ENCODE results near the gene GMEB2. TPM values are rescaled to one million over a fixed set of nuclear protein-coding genes. Genes with fewer than 3 reads are reported as not detected.
"Not testable (repeated sequence)": the region's sequence is repeated elsewhere in the genome, so short reads cannot be mapped to it uniquely, and the experiment has no call there.

The GMEB2 gene
- total RNA-seq, 1 donor from 2014 or later: 13.2 TPM

GRCh38 chr20:63610581-63611435, 16.1 kb downstream of the GMEB2 start:
- Histone ChIP-seq H3K27me3 (ENCODE audit: control insufficient read depth, insufficient read depth, low read length) (no peaks in the 10 kb centered on the region), H3K36me3 (ENCODE audit: control insufficient read depth, insufficient read depth, low read length) (peaks cover 4% of the 10 kb centered on the region), H3K4me3 (ENCODE audit: low read depth, low read length) (no peak overlapping the region)
- no peak for TF ChIP-seq CTCF (IDR thresholded peaks at IDR 0.05; ENCODE audit: insufficient read depth, low read length, severe bottlenecking)
- no peak for FAIRE-seq
- DNase-seq (ENCODE audit: low read depth): no peak

GRCh38 chr20:63606686-63607085, 20.2 kb downstream of the GMEB2 start:
- H3K36me3 ChIP-seq (ENCODE audit: control insufficient read depth, insufficient read depth, low read length): peaks cover 6% of the 10 kb centered on the region
- FAIRE-seq (no peak), DNase-seq (ENCODE audit: low read depth) (no peak)
- no peak for TF ChIP-seq CTCF (IDR thresholded peaks at IDR 0.05; ENCODE audit: insufficient read depth, low read length, severe bottlenecking)
- H3K27me3 ChIP-seq (ENCODE audit: control insufficient read depth, insufficient read depth, low read length): no peaks in the 10 kb centered on the region
- H3K4me3 ChIP-seq (ENCODE audit: low read depth, low read length): no peak overlapping the region

- DNase-seq (ENCODE audit: low read depth) (no peak), FAIRE-seq (peak; percentile 23)
- H3K4me3 ChIP-seq (ENCODE audit: low read depth, low read length): no peak overlapping the region
- H3K36me3 ChIP-seq (ENCODE audit: control insufficient read depth, insufficient read depth, low read length): peaks cover 16% of the 10 kb centered on the region
- no peaks in the 10 kb centered on the region for H3K27me3 ChIP-seq (ENCODE audit: control insufficient read depth, insufficient read depth, low read length)
- TF ChIP-seq CTCF (IDR thresholded peaks at IDR 0.05; ENCODE audit: insufficient read depth, low read length, severe bottlenecking): no peak
Observed at GRCh38 chr20:63602321-63602720, 24.6 kb downstream of the GMEB2 start.

GRCh38 chr20:63601679-63602078, 25.2 kb downstream of the GMEB2 start:
- peaks cover 16% of the 10 kb centered on the region for H3K36me3 ChIP-seq (ENCODE audit: control insufficient read depth, insufficient read depth, low read length)
- DNase-seq (ENCODE audit: low read depth); H3K4me3 ChIP-seq (ENCODE audit: low read depth, low read length); FAIRE-seq; H3K27me3 ChIP-seq (ENCODE audit: control insufficient read depth, insufficient read depth, low read length): not testable (repeated sequence)

- no peak for TF ChIP-seq CTCF (IDR thresholded peaks at IDR 0.05; ENCODE audit: insufficient read depth, low read length, severe bottlenecking)
- Histone ChIP-seq H3K36me3 (ENCODE audit: control insufficient read depth, insufficient read depth, low read length) (peaks cover 21% of the 10 kb centered on the region), H3K4me3 (ENCODE audit: low read depth, low read length) (no peak overlapping the region), H3K27me3 (ENCODE audit: control insufficient read depth, insufficient read depth, low read length) (no peaks in the 10 kb centered on the region)
- DNase-seq (ENCODE audit: low read depth): no peak
- no peak for FAIRE-seq
Observed at GRCh38 chr20:63599396-63600050, 27.4 kb downstream of the GMEB2 start.

Data from bronchial epithelial cell (primary cell).